SU-DHL-6 (cell line): ENCODE measurements around the gene ELOB.

Experiments
- EZH2phosphoT487 ChIP-seq: fragments of 200-600 bp; sonication (generic), shearing (Covaris generic); conservative IDR thresholded peaks from 2 replicates; pipeline ENCODE4 v1.6.1; 2018; ENCODE audit warnings: mild to moderate bottlenecking, antibody characterized with exemption, low read length, moderate library complexity, mixed read lengths
- TF ChIP-seq, protein P1 (sequence below): fragments of 200-600 bp; sonication (generic); IDR thresholded peaks from one replicate; pipeline ENCODE4 v1.5.1; 2017; ENCODE audit warnings: antibody characterized with exemption, mild to moderate bottlenecking, low read length, moderate library complexity; ENCODE audit not compliant: insufficient read depth, poor library complexity, severe bottlenecking

DNA sequence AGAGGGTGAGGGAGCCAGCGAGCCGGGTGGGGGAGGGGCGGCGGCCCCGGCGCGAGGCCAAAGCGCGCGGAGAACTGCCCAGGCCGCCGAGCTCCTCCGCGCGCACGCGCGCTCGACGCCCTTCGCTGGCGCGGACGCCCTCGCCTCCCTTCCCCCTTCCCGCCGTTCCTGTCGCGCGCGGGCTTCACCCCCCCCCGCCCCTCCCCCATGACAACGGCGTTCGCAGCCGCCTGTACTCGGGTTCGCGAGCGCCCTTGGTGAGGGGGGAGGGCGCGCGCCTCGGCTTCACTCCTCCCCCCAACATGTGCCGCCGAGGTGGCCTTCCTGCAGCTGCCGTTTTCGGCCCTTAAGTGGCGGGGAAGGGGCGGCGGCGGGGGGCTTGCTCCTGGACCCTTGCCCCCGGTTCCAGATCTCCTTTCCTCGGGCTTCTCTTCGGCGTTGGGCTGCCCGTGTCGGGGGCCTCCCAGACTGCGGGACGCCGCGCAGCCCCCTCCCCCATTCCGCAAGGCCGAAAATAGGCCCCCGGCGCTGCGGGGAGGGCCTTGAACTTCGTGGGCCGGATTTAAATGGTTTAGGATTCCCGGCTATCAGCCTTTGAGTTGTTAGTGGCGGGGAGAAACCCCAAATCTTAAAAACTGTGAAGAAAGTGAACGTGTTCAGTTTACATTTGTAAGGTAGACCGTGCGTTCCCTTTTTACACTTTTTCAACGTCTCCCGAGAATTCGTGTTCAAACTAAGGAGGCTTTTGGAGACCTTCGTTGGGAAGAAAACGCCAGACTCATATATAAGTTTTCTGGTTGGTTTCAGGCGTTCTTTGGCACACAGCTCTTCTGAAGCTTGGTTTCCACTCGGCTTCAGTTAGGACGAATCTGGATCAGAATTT, 24.0 kb downstream of the ELOB start:
- TF ChIP-seq EZH2phosphoT487: no peak
- TF ChIP-seq, protein P1, sequence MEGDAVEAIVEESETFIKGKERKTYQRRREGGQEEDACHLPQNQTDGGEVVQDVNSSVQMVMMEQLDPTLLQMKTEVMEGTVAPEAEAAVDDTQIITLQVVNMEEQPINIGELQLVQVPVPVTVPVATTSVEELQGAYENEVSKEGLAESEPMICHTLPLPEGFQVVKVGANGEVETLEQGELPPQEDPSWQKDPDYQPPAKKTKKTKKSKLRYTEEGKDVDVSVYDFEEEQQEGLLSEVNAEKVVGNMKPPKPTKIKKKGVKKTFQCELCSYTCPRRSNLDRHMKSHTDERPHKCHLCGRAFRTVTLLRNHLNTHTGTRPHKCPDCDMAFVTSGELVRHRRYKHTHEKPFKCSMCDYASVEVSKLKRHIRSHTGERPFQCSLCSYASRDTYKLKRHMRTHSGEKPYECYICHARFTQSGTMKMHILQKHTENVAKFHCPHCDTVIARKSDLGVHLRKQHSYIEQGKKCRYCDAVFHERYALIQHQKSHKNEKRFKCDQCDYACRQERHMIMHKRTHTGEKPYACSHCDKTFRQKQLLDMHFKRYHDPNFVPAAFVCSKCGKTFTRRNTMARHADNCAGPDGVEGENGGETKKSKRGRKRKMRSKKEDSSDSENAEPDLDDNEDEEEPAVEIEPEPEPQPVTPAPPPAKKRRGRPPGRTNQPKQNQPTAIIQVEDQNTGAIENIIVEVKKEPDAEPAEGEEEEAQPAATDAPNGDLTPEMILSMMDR: no peak
